Right ventricle myocardium inferior (tissue), 1 donor: Measurements from ENCODE around the gene ASB4. TPM values are rescaled to one million over a fixed set of nuclear protein-coding genes. Genes with fewer than 3 reads are reported as not detected.
"Not testable (repeated sequence)": the region's sequence is repeated elsewhere in the genome, so short reads cannot be mapped to it uniquely, and the experiment has no call there.

Source experiments
- ATAC-seq: fragments of 200-7000 bp; cut with Tn5 transposase; one replicate; pipeline ENCODE4 v1.9.1; 2020; ENCODE audit warnings: mild to moderate bottlenecking, moderate library complexity
- DNase-seq: peaks from one replicate; pipeline ENCODE4 v3.0.0; 2021; ENCODE audit errors: missing footprints
- intact Hi-C: fragments of 100-400 bp; cut with DNase I; formaldehyde crosslinking; loops from one replicate; pipeline ENCODE4 v1.11.0; 2022
- long read RNA-seq: library from polyadenylated mRNA; unstranded; transcript quantifications from one replicate; pipeline ENCODE4 v2.0.0, GENCODE V29; 2021
- total RNA-seq: library from RNA; stranded (reverse); fragmentation: NEBNext Ultra II Directional; extraction: Animal tissue kit (Norgen Biotek cat#: 25700); gene quantifications from one replicate; pipeline ENCODE4 v1.2.1, GENCODE V29; 2021
- donor health status: DM: no; HTN: yes; CAD: no; lungs with severe emphysema.

The ASB4 gene
- 7.0 TPM for total RNA-seq
- long read RNA-seq, transcript ASB4-202 (5 exons, 3,825 nt) = major isoform, 8 of 8 reads
- long read RNA-seq, partial matches to known transcripts = 0 of 8 reads
- long read RNA-seq, other reads (novel, unspliced or antisense) = 0 of 8 reads

GRCh38 chr7:95485391-95486123, at the start of gene ASB4:
ASB4 (plus strand) TSS chr7:95485943; CDS start chr7:95485972, 29 bp downstream.
- ATAC-seq (peak; percentile 70), DNase-seq (no peak)
- intact Hi-C loops = no loop called here

GRCh38 chr7:95436407-95436806, 49.3 kb upstream of the ASB4 start:
- intact Hi-C loops = loop anchor here (5.0 kb wide), 1 partner anchor 36 kb away; no protein-coding TSS in a partner anchor
- no peak for DNase-seq
- no peak for ATAC-seq

GRCh38 chr7:95440394-95441038, 45.2 kb upstream of the ASB4 start:
- DNase-seq = no peak
- ATAC-seq = no peak
- intact Hi-C loops = no loop called here

GRCh38 chr7:95441042-95441823, 44.5 kb upstream of the ASB4 start:
- DNase-seq (no peak), ATAC-seq (no peak)
- intact Hi-C loops = no loop called here

- ATAC-seq (no peak), DNase-seq (no peak)
- intact Hi-C loops = no loop called here
Measured at GRCh38 chr7:95444796-95445195, 40.9 kb upstream of the ASB4 start.

GRCh38 chr7:95446618-95447017, 39.1 kb upstream of the ASB4 start:
- ATAC-seq = no peak
- intact Hi-C loops = no loop called here
- no peak for DNase-seq

- intact Hi-C loops = no loop called here
- ATAC-seq = no peak
Measured at GRCh38 chr7:95454438-95455045, 31.2 kb upstream of the ASB4 start.

GRCh38 chr7:95457947-95458346, 27.8 kb upstream of the ASB4 start:
- intact Hi-C loops = no loop called here
- DNase-seq = no peak
- ATAC-seq = no peak

More at GRCh38 chr7:95454438-95455045, 31.2 kb upstream of the ASB4 start:
- DNase-seq = no peak

- DNase-seq, intact Hi-C loops, ATAC-seq: not testable (repeated sequence)
Measured at GRCh38 chr7:95460653-95461052, 25.1 kb upstream of the ASB4 start.

- no peak for DNase-seq
- no peak for ATAC-seq
- intact Hi-C loops = no loop called here
Measured at GRCh38 chr7:95467912-95468607, 17.7 kb upstream of the ASB4 start.

GRCh38 chr7:95469187-95469586, 16.6 kb upstream of the ASB4 start:
- intact Hi-C loops = no loop called here
- no peak for ATAC-seq

GRCh38 chr7:95469848-95470247, 15.9 kb upstream of the ASB4 start:
- DNase-seq (no peak), ATAC-seq (no peak)
- intact Hi-C loops = loop anchor here (5.0 kb wide), 1 partner anchor 33 kb away; the partner anchor contains the start of gene PON2

More at GRCh38 chr7:95469187-95469586, 16.6 kb upstream of the ASB4 start:
- DNase-seq = no peak

GRCh38 chr7:95470452-95470851, 15.3 kb upstream of the ASB4 start:
- intact Hi-C loops = loop anchor here (5.0 kb wide), 1 partner anchor 33 kb away; the partner anchor contains the start of gene PON2
- no peak for ATAC-seq
- no peak for DNase-seq

GRCh38 chr7:95471071-95471470, 14.7 kb upstream of the ASB4 start:
- ATAC-seq (no peak), DNase-seq (no peak)
- intact Hi-C loops = loop anchor here (5.0 kb wide), 1 partner anchor 34 kb away; the partner anchor contains the start of gene PON2

GRCh38 chr7:95472581-95473161, 13.1 kb upstream of the ASB4 start:
- ATAC-seq (no peak), DNase-seq (no peak)
- intact Hi-C loops = loop anchor here (5.0 kb wide), 1 partner anchor 35 kb away; the partner anchor contains the start of gene PON2

GRCh38 chr7:95473276-95473985, 12.3 kb upstream of the ASB4 start:
- no peak for ATAC-seq
- intact Hi-C loops = loop anchor here (5.0 kb wide), 1 partner anchor 36 kb away; the partner anchor contains the start of gene PON2
- no peak for DNase-seq
